ENCODE data around the gene FBXL5. TPM values are rescaled to one million over a fixed set of nuclear protein-coding genes. Genes with fewer than 3 reads are reported as not detected.
A peak's percentile ranks its signal among the peaks of the same experiment; 100 is the strongest.

FBXL5 gene
- total and polyA plus RNA-seq, 8 donors, result 17.6 to 39.2 (median 31.9) TPM

DNA sequence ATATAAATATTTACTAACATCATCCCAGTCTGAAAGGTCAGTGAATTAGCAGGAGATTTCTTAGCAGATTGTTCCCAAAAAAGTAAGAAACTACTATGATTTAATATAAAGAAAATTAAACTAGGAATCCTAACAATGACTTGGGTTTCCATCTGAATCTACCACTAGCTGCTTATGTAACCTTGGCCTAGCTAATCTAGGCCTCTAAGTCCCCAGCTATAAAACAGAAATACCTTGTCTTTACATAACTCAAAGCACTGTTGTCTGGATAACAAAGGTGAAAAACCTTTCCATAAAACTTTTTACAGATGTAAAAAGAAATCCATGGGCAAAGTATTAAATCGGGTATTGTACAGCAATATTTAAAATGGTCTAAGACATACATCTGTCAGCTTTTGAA, 3.0 kb downstream of the FBXL5 start:
- peak overlapping the region in 2 of 4 donors; percentile 98 to 99 for H3K27ac ChIP-seq
- H3K9me3 ChIP-seq, result no peaks in the 10 kb centered on the region
- no peaks in the 10 kb centered on the region for H3K27me3 ChIP-seq
- TF ChIP-seq, protein P1, sequence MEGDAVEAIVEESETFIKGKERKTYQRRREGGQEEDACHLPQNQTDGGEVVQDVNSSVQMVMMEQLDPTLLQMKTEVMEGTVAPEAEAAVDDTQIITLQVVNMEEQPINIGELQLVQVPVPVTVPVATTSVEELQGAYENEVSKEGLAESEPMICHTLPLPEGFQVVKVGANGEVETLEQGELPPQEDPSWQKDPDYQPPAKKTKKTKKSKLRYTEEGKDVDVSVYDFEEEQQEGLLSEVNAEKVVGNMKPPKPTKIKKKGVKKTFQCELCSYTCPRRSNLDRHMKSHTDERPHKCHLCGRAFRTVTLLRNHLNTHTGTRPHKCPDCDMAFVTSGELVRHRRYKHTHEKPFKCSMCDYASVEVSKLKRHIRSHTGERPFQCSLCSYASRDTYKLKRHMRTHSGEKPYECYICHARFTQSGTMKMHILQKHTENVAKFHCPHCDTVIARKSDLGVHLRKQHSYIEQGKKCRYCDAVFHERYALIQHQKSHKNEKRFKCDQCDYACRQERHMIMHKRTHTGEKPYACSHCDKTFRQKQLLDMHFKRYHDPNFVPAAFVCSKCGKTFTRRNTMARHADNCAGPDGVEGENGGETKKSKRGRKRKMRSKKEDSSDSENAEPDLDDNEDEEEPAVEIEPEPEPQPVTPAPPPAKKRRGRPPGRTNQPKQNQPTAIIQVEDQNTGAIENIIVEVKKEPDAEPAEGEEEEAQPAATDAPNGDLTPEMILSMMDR (IDR thresholded peaks at IDR 0.05), result no peak
- H3K36me3 ChIP-seq, result no peaks in the 10 kb centered on the region
- FAIRE-seq (no peak), DNase-seq (no peak), ATAC-seq (no peak)
- peaks cover 21 to 51% (median 32%) of the 10 kb centered on the region in 3 donors for H3K4me1 ChIP-seq
- intact Hi-C loops (cut with DNase I), result loop anchor here in 1 of 3 donors (5.0 kb wide), 1 partner anchor 175 kb away; no protein-coding TSS in a partner anchor
- H3K4me3 ChIP-seq, result peak overlapping the region in 1 of 4 donors; percentile 0
- WGBS, 2 donors, result 62 to 83% methylated on average over 1 of the region's 1 CpG

DNA sequence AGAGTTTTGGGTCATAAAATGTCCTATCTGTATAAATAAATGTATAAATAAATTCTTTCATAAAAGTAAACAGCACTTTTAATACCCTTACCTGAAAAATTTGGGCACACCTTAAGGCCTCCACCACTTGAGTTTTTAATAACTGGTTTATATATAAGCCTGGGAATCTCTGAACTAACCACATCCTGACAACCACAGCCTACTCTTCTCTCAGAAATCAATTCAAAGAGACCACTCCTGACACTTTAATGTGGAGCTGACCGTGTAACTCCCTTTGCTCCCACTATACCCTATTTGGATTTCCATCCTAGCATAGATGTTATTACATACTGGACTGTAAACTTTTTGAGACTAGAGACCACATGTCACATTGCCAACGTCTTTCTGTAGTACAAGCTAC, 3.5 kb downstream of the FBXL5 start:
- Histone ChIP-seq H3K4me1 (peaks cover 21 to 51% (median 32%) of the 10 kb centered on the region in 3 donors), H3K4me3 (no peak overlapping the region), H3K27ac (peak overlapping the region in 2 of 4 donors; percentile 98 to 99), H3K27me3 (no peaks in the 10 kb centered on the region), H3K36me3 (no peaks in the 10 kb centered on the region), H3K9me3 (no peaks in the 10 kb centered on the region)
- DNase-seq, result no peak
- TF ChIP-seq, protein P1 (IDR thresholded peaks at IDR 0.05), result no peak
- FAIRE-seq, result no peak
- intact Hi-C loops (cut with DNase I), result loop anchor here in 1 of 3 donors (5.0 kb wide), 1 partner anchor 174 kb away; no protein-coding TSS in a partner anchor
- WGBS, 2 donors, result 26 to 35% methylated on average over 2 of the region's 2 CpGs
- ATAC-seq, result no peak

DNA sequence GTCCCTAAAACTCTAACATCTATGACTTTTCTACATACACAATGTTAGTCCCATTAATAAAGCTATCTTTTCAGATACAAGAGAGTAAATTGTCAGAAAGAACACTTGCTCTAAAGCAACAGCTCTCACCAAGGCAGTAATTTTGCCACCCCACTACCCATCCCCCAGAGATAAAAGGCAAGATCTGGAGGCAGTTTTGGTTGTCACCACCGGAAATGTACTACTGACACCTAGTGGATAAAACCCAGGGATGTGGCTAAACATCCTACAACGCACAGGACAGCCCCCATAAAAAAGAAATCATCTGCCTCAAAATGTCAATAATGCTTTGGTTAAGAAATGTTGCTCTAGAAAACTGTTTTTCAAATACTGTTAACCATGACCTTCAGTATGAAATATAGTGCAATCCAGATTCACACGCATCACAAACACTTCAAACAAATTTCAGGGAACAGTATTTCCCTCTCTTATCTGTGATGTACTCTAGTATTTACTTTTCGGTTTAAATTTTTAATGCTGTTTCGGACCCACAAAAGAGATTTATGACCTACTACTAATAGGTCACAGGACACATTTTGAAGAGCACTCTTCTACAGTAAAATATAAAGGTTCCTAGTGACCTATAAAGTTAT, 5.1 kb downstream of the FBXL5 start:
- Histone ChIP-seq H3K27ac (no peak overlapping the region), H3K4me1 (peaks cover 24 to 44% (median 37%) of the 10 kb centered on the region in 3 donors), H3K4me3 (no peak overlapping the region), H3K36me3 (no peaks in the 10 kb centered on the region), H3K9me3 (no peaks in the 10 kb centered on the region), H3K27me3 (no peaks in the 10 kb centered on the region)
- FAIRE-seq (peak; percentile 76), DNase-seq (peak in 3 of 6 donors; percentile 9 to 28 (median 25)), ATAC-seq (peak; percentile 59 to 74 (median 68))
- TF ChIP-seq, protein P1 (IDR thresholded peaks at IDR 0.05), result peak in 3 of 4 donors; percentile 45 to 53 (median 49)
- WGBS, 2 donors, result 10 to 11% methylated on average over 5 of the region's 5 CpGs
- intact Hi-C loops (cut with DNase I), result loop anchor here in 1 of 3 donors (5.0 kb wide), 1 partner anchor 173 kb away; no protein-coding TSS in a partner anchor

DNA sequence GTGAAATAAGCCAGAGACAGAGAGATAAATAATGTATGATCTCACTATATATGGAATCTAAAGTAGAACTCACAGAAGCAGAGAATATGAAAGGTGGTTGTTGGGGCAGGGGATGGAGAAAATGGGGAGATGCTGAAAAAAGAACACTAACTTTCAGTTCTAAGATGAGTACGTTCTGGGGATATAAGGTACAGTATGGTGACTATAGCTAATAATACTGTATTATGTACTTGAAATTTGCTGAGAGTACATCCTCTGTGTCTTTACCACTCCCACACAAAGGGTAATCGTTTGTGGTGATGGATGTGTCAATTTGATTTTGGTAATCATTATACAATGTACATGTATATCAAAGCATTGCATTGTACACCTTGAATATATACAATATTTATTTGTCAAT, 6.6 kb downstream of the FBXL5 start:
- no peak for FAIRE-seq
- TF ChIP-seq, protein P1 (IDR thresholded peaks at IDR 0.05), result no peak
- intact Hi-C loops (cut with DNase I), result no loop called here

DNA sequence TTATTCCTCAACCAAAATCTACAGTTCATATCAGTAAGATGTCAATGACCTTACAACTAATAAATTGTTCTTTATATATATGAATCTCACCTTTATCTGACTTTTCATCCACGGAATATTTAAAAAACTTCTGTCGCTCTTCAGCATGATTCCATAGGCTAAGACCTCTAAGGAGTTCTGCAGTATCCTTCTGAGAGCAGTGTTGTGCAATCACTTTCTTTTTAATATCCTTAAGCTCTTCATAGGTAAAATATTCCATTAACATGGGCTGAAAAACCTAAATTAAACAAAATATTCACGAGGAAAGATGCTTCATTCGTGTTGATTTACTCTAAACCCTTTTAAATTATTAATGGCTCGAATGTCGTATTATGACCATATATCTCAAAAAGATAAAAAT, 16.7 kb downstream of the FBXL5 start:
- Histone ChIP-seq H3K27me3 (no peaks in the 10 kb centered on the region), H3K9me3 (no peaks in the 10 kb centered on the region), H3K4me3 (no peak overlapping the region), H3K27ac (no peak overlapping the region), H3K36me3 (peaks cover 0 to 31% (median 7%) of the 10 kb centered on the region in 3 donors), H3K4me1 (no peaks in the 10 kb centered on the region)
- no peak for FAIRE-seq
- ATAC-seq, result no peak
- TF ChIP-seq, protein P1 (IDR thresholded peaks at IDR 0.05), result no peak
- 90 to 92% methylated on average over 6 of the region's 6 CpGs for WGBS, 2 donors
- intact Hi-C loops (cut with DNase I), result no loop called here
- no peak for DNase-seq

More for the DNA sequence above, 6.6 kb downstream of the FBXL5 start:
- Histone ChIP-seq H3K27me3 (no peaks in the 10 kb centered on the region), H3K4me1 (peaks cover 24 to 39% (median 35%) of the 10 kb centered on the region in 3 donors), H3K9me3 (no peaks in the 10 kb centered on the region), H3K27ac (no peak overlapping the region), H3K36me3 (no peaks in the 10 kb centered on the region), H3K4me3 (no peak overlapping the region)
- WGBS, 2 donors, result 44 to 46% methylated on average over 2 of the region's 2 CpGs
- DNase-seq (no peak), ATAC-seq (no peak)

Measured in pancreas (tissue), 10 donors.